ENCODE results near the gene PRSS53.

PRSS53 gene

DNA sequence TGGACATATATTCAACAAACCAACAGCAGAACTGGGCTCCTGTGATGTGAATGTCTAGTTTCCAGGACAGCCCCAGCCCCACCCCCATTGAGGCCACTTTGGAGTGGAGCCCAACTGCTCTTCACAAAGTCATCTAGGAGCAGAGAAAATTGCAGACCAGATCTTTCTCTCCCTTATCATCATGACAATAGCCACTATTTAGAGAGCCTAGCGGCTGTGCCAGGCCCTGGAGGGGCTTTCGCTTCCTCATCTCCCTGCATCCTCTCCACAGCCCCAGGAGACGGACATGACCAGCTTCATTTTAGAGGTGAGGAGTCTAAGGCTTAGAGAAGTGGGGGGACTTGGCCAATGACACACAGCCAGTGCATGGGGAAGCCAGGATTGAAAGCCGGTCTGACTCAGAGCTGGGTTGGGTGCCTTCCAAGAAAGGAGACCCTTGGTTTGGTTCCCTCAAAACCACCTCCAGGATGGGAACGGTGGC lies 45.4 kb upstream of the PRSS53 start:
- H3K4me3 ChIP-seq (ENCODE audit: low read depth, low read length), result no peak overlapping the region
- H3K27me3 ChIP-seq (ENCODE audit: insufficient read depth, low read depth, severe bottlenecking), result no peaks in the 10 kb centered on the region
- DNase-seq, result no peak
- H3K27ac ChIP-seq, result no peak overlapping the region
- no peaks in the 10 kb centered on the region for H3K9me3 ChIP-seq (ENCODE audit: severe bottlenecking)
- TF ChIP-seq, protein P1, sequence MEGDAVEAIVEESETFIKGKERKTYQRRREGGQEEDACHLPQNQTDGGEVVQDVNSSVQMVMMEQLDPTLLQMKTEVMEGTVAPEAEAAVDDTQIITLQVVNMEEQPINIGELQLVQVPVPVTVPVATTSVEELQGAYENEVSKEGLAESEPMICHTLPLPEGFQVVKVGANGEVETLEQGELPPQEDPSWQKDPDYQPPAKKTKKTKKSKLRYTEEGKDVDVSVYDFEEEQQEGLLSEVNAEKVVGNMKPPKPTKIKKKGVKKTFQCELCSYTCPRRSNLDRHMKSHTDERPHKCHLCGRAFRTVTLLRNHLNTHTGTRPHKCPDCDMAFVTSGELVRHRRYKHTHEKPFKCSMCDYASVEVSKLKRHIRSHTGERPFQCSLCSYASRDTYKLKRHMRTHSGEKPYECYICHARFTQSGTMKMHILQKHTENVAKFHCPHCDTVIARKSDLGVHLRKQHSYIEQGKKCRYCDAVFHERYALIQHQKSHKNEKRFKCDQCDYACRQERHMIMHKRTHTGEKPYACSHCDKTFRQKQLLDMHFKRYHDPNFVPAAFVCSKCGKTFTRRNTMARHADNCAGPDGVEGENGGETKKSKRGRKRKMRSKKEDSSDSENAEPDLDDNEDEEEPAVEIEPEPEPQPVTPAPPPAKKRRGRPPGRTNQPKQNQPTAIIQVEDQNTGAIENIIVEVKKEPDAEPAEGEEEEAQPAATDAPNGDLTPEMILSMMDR (IDR thresholded peaks at IDR 0.05; ENCODE audit: low read depth, low read length), result no peak
- peaks cover 31% of the 10 kb centered on the region for H3K36me3 ChIP-seq

GRCh38 chr16:31133046-31133501 lies 44.3 kb upstream of the PRSS53 start:
- no peak overlapping the region for H3K4me3 ChIP-seq (ENCODE audit: low read depth, low read length)
- DNase-seq, result no peak
- peaks cover 39% of the 10 kb centered on the region for H3K36me3 ChIP-seq
- TF ChIP-seq, protein P1 (IDR thresholded peaks at IDR 0.05; ENCODE audit: low read depth, low read length), result no peak
- H3K27ac ChIP-seq, result no peak overlapping the region
- no peaks in the 10 kb centered on the region for H3K9me3 ChIP-seq (ENCODE audit: severe bottlenecking)
- no peaks in the 10 kb centered on the region for H3K27me3 ChIP-seq (ENCODE audit: insufficient read depth, low read depth, severe bottlenecking)

DNA sequence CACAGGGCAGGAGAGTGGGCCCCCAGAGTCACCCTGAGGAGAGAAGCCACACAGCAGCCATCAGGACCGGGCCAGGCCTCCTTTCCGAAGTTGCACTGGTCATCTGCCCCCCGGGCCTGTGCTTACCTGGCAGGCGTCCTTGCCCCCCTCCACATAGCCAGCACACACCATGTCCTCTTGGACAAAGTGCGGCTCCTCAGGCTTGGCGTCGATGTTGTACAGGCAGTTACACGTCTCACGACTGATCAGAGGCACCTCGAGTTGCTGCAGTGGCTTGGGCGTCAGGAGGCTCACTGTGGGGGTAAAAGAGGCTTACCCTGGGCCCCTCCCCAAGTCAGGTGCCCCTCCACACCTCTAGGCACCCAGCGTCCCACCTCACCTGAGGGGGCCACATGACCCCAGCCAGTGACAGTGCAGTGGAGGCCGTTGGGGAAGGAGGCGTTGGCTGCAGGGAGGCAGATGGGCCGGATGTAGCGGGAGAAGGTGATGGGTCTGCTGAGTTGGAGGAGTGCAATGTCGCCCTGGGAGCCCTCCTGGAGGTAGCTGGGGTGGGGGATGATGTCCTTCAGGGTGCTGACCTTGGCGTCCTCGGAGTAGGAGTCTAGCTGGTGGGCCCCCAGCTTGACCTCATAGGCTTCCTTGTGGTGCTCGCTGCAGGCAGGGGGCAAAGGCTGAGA lies 43.7 kb upstream of the PRSS53 start:
- H3K4me3 ChIP-seq (ENCODE audit: low read depth, low read length), result no peak overlapping the region
- DNase-seq, result no peak
- H3K27ac ChIP-seq, result no peak overlapping the region
- peaks cover 43% of the 10 kb centered on the region for H3K36me3 ChIP-seq
- no peaks in the 10 kb centered on the region for H3K9me3 ChIP-seq (ENCODE audit: severe bottlenecking)
- TF ChIP-seq, protein P1 (IDR thresholded peaks at IDR 0.05; ENCODE audit: low read depth, low read length), result no peak
- H3K27me3 ChIP-seq (ENCODE audit: insufficient read depth, low read depth, severe bottlenecking), result no peaks in the 10 kb centered on the region

DNA sequence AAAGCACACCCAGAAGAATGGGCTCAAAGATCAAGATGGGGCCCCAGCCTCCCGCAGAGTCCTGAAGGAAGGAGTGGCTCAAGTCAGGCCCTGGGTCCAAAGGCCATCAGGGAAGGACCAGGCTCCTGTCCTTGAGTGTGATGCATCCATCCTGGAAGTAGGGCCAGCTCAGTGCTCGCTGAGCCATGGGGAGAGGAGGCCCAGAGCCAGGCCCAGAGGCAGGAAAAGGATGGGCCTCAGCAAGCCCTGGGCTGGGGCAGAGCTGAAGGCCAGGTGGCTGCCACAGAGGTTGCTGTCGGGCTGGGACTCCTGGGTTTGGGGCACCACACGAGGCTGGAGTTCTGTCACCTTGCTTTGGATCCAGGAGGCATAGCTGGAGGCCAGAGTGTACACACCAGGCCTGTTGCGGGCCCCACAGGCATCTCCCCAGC lies 43.1 kb upstream of the PRSS53 start:
- TF ChIP-seq, protein P1 (IDR thresholded peaks at IDR 0.05; ENCODE audit: low read depth, low read length), result no peak
- Histone ChIP-seq H3K27me3 (ENCODE audit: insufficient read depth, low read depth, severe bottlenecking) (no peaks in the 10 kb centered on the region), H3K9me3 (ENCODE audit: severe bottlenecking) (no peaks in the 10 kb centered on the region), H3K4me3 (ENCODE audit: low read depth, low read length) (no peak overlapping the region), H3K36me3 (peaks cover 48% of the 10 kb centered on the region), H3K27ac (no peak overlapping the region)
- DNase-seq, result no peak

- H3K9me3 ChIP-seq (ENCODE audit: severe bottlenecking), result no peaks in the 10 kb centered on the region
- no peak overlapping the region for H3K27ac ChIP-seq
- TF ChIP-seq, protein P1 (IDR thresholded peaks at IDR 0.05; ENCODE audit: low read depth, low read length), result no peak
- peaks cover 49% of the 10 kb centered on the region for H3K36me3 ChIP-seq
- no peaks in the 10 kb centered on the region for H3K27me3 ChIP-seq (ENCODE audit: insufficient read depth, low read depth, severe bottlenecking)
- no peak overlapping the region for H3K4me3 ChIP-seq (ENCODE audit: low read depth, low read length)
- DNase-seq, result no peak
Observed at GRCh38 chr16:31131416-31131815, 42.7 kb upstream of the PRSS53 start.

DNA sequence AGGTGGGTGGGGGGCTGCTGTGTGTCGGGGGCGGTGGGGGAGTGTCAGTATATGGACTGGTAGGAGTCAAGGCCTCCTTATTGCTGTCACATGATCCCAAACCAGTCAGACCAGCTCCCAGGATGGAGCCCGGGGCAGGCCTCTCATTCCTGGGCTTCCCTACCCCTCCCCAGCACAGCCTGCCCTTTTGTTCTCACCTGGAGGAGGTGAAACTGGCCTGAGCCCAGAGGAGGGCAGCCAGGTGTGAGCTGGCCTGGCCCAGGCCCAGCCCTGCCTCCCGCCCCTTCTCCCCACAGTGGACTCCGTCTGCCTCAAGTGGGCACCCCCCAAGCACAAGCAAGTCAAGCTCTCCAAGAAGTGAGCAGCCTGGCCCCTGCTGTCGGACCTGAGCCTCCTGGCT lies 42.2 kb upstream of the PRSS53 start:
- Histone ChIP-seq H3K27me3 (ENCODE audit: insufficient read depth, low read depth, severe bottlenecking) (no peaks in the 10 kb centered on the region), H3K27ac (no peak overlapping the region), H3K36me3 (peaks cover 49% of the 10 kb centered on the region), H3K4me3 (ENCODE audit: low read depth, low read length) (no peak overlapping the region), H3K9me3 (ENCODE audit: severe bottlenecking) (no peaks in the 10 kb centered on the region)
- no peak for DNase-seq
- TF ChIP-seq, protein P1 (IDR thresholded peaks at IDR 0.05; ENCODE audit: low read depth, low read length), result no peak
